SIG-M5 treated with dmso at 0.1 percent for 504 hours (cell line): ENCODE data around the gene TPP1.

ENCODE experiments used
- DNase-seq: peaks from one replicate; lab custom pipeline; 2025; ENCODE audit not compliant: unreplicated experiment; lab: John Stamatoyannopoulos, UW

The TPP1 gene

GRCh38 chr11:6596239-6596877 is 22.9 kb downstream of the TPP1 start:
- no peak for DNase-seq

GRCh38 chr11:6594142-6594768 is 25.0 kb downstream of the TPP1 start:
- no peak for DNase-seq

DNA sequence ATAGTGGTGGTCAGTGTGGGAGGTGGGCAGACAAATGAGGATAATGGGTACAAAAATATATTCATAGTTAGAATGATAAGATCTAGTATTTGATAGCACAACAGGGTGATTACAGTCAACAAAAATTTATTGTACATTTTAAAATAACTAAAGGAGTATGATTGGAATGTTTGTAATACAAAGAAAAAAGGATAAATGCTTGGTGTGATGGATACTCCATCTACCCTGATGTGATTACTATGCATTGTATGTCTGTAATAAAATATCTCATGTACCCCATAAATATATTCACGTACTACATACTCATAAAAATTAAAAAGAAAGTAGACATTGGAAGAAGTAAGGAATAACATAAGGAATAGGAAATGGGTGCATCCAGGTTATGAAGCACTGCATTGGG is 31.2 kb downstream of the TPP1 start:
- DNase-seq: no peak

DNA sequence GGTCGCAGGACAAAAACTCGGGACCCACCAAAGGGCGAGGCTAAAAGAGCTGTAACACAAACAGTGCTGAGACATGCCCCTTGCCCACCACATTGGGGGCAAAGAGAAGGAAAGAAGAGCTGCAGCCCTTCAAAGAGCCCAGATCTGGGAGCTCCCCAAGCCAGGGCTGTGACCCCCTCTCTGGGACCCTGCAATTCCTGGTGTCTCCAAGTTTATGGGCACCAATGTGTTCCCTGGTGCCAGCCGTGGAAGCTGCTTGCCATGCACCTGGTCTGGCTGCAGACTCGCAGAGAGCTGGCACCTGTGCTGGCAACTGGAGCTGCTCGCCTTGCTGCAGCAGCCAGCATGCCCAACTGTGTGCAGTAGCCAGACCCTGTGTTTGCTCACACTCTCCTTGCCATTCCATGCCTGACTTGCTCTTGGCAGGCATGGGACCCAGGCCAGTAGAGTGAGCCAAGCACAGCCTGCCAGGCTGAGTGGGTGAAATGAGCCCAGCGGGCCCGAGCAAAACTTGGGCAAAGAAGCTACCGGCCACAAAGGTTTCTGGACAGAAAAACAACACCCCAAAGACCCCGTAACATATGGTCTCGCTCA is 31.8 kb downstream of the TPP1 start:
- no peak for DNase-seq

DNA sequence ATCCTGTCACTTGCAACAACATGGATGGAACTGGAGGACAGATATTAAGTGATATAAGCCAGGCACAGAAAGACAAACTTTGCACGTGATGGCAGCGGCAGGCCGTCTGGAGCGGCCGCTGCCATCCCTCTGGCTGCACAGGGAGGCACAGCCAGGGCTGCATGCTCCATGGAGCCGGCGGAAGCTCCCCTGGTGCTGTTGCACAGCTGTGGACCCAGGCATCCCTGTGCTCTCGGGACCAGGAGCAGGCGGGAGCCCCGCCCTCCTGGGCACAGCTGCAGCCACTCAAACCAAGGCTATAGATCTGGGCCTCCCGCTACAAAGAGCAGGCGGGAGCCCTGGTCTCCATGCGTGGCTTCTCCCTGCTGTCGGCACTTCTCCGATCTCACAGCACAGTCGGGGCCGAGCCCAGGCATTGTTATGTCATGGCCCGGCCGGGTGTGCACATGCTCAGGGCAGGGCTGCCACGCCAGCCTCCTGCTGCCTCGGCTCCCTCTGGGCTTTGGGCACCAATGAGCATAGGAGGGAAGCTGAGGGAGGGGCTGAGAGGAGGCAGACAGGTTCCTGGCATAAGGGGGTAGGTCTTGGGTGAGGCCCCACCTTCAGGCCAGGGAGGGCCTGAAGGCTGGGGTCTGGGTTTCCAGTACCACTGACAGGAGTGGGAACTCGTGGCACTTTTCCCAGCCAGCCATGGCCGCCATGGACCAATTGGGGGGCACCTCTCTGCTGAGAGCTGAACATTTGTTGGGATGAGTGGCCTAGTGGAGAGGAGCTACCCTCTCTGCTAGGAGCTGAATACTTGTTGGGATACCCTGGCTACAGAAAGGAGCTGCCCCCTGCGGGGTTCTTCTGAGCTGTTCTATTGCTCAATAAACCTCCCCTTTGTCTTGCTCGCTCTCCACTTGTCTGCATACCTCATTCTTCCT is 32.5 kb downstream of the TPP1 start:
- no peak for DNase-seq

GRCh38 chr11:6584528-6584927 is 34.7 kb downstream of the TPP1 start:
- no peak for DNase-seq

- DNase-seq: no peak
Measured at GRCh38 chr11:6583584-6583983, 35.6 kb downstream of the TPP1 start.

DNA sequence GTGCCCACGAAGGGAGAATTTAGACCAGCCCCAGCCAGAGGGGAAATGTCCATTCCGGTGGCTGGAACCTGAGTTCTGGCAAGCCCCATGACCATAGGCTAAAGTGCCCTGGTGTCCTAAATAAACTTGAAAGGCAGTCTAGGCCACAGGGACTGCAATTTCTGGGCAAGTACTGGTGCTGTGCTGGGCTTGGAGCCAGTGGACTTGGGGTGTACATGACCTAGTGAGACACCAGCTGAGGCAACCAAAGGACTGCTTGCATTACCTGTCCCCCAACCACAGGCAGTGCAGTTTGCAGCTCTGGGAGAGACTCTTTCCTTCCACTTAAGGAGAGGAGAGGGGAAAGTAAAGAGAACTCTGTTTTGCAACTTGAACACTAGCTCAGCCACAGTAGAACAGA is 39.5 kb downstream of the TPP1 start:
- DNase-seq: no peak

GRCh38 chr11:6578134-6578533 is 41.1 kb downstream of the TPP1 start:
- no peak for DNase-seq

- peak; percentile 6 for DNase-seq
Measured at GRCh38 chr11:6576471-6577373, 42.5 kb downstream of the TPP1 start.

DNA sequence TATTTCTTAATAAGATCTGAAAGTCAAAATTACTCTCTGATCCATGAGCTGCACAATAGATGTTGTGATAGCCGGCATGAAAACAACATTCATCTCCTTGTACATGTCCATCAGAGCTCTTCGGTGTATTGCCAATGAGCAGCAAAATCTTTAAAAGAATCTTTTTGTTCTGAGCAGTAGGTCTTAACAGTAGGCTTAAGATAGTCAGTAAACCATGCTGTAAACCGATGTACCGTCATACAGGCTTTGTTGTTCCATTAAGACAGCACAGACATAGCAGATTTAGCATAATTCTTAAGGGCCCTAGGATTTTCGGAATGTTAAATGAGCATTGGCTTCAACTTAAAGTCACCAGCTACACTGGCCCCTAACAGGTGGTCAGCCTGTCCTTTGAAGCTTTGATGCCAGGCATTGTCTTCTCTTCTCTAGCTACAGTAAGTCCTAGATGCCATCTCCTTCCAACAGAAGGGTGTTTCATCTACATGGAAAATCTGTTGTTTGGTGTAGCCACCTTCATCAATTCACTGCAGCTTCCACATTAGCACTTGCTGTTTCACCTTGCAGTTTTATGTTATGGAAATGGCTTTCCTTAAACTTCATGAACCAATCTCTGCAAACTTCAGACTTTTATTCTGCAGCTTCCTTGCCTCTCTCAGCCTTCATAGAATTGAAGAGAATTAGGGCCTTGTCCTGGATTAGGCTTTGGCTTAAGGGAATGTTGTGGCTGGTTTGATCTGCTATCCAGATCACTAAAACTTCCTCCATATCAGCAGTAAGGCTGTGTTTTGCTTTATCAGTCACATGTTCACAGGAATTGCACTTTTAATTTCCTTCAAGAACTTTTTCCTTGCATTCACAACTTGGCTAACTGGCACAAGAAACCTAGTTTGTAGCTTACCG is 44.2 kb downstream of the TPP1 start:
- no peak for DNase-seq

- no peak for DNase-seq
Measured at GRCh38 chr11:6572215-6572614, 47.0 kb downstream of the TPP1 start.

GRCh38 chr11:6571434-6572008 is 47.7 kb downstream of the TPP1 start:
- no peak for DNase-seq

DNA sequence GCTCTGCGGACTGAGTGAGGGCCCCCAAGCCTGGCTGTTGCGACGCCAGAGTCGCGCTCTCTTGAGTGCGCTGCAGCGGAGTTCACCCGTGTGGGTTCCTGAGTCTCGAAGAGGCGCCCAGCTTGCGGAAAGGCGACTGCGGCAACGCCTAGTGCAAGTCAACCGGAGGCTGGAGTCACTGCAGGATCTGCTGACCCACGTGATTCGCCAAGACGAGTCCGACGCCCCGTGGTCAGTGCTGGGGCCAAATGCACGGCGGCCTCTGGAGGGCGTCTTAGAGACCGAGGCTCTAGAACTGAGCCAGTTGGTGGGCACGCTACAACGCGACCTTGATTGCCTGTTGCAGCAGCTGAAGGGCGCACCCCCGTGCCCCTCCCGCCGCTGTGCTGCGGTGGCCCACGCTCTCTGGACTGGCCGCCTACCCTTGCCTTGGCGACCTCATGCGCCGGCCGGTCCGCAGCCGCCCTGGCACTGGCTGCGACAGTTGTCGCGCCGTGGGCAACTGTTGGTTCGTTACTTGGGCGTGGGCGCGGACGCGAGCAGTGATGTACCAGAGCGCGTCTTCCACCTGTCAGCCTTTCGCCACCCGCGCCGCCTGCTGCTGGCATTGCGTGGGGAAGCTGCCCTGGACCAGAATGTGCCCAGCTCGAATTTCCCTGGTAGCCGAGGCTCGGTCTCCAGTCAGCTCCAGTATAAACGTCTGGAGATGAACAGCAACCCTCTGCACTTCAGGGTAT is 48.4 kb downstream of the TPP1 start:
- no peak for DNase-seq

- no peak for DNase-seq
Measured at GRCh38 chr11:6569706-6570105, 49.5 kb downstream of the TPP1 start.

DNA sequence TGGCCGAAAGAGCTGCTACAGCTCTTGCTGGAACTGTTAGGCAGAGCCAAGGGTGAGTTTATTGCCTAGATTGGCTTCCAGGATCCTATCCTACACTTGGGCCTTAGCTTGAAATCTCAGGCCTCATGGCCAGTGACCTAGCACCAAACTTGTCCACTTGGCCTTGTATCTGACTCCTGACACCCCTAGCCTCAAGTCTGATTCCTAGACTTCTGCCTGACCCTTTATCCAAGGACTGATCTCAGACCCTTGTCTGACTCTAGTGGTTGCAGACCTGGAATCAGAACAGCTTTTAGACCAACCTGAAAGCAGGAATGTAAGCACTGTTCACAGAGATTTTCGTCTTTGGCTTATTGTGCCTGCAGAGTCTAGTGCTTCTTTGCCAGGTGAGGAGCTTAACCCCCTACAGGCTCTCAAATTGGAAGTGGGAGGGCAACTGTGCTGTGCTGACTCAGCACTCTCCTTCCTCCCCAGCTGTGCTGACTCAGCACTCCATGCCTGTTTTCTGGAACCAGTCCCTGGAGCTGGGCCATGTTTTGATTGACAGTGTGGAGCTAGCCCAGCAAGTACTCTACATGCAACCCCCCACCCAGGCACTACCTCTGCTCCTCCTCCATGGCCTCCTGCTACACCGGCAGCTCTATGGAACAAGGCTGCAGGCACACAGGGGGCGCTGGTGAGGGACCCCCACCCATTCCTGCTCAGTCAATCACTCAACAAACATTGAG is 50.9 kb downstream of the TPP1 start:
- DNase-seq: no peak

DNA sequence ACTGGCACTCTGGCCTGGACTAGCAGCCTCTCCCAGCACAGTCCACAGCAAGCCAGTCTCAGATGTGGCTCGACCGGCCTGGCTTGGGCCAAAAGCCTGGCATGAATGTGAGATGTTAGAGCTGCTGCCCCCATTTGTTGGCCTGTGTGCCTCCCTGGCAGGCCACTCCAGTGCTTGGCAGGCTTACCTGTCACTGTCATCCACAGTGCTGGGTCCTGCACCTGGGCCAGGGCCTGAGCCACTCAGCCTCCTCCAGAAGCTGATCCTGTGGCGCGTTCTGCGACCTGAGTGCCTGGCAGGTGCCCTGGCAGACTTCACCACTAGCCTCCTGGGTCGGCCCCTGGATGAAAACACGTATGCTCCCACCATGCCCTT is 51.9 kb downstream of the TPP1 start:
- no peak for DNase-seq
